Ramos (cell line): ENCODE measurements around the gene ZNF821.
"Not testable (repeated sequence)": the region's sequence is repeated elsewhere in the genome, so short reads cannot be mapped to it uniquely, and the experiment has no call there.

Source experiments
- in situ Hi-C: fragments of 300-500 bp; cut with MboI; formaldehyde crosslinking; loops from one replicate; pipeline ENCODE4 v1.14.3; 2022; ENCODE audit warnings: low sequenced_read_pairs; ENCODE audit not compliant: unreplicated experiment

The ZNF821 gene

DNA sequence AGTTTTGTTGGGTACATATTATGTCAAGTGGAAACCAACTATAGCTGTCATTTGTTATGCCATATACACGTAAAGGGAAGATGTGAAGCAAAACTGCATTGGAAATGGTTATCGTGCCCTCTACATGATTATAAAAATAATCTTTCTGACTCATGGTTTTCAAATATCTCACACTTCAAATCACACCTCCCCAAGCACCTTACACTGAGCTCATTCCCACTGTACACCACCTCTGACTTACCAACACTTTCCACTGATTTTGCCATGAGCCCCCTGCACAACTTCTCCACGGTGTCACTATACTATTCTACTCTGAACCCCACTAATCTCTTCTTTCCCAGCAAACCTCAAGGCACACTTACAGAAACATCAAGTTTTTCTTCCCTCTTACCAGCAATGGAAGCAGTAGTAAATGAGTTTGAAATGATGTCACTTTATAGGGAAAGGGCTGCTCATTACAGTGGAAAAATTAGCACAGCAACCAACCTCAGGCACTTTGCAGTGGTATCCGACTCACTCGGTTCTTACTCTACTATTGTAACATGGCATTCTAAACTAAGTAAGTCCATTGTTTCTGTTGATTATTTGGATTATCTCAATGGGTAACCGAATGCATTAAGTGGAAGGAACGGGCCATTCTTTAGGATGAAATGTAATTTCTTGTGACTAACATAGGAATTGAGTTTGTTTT, 18.7 kb downstream of the ZNF821 start:
- in situ Hi-C loops, result no loop called here

DNA sequence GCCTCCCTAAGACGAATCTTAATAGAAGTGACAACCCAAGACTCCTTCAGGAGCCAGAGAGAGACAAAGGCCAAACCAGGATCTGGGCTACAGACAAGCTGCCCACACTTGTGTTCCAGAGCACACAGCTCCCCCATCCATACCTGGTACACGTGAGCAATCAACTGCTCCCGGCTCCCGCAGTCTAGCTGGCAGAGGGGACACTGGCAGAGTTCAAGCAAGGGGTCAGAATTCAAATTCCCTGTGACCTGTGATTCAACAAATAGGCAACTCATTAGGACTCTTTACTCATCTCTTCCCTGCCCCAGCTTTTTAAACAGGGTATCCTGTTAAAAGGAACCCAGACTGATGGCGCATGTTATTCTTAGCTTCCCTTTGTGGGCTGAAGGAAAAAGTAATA, 20.0 kb downstream of the ZNF821 start:
- in situ Hi-C loops, result no loop called here

GRCh38 chr16:71859762-71860521, 24.0 kb downstream of the ZNF821 start:
- in situ Hi-C loops, result no loop called here

DNA sequence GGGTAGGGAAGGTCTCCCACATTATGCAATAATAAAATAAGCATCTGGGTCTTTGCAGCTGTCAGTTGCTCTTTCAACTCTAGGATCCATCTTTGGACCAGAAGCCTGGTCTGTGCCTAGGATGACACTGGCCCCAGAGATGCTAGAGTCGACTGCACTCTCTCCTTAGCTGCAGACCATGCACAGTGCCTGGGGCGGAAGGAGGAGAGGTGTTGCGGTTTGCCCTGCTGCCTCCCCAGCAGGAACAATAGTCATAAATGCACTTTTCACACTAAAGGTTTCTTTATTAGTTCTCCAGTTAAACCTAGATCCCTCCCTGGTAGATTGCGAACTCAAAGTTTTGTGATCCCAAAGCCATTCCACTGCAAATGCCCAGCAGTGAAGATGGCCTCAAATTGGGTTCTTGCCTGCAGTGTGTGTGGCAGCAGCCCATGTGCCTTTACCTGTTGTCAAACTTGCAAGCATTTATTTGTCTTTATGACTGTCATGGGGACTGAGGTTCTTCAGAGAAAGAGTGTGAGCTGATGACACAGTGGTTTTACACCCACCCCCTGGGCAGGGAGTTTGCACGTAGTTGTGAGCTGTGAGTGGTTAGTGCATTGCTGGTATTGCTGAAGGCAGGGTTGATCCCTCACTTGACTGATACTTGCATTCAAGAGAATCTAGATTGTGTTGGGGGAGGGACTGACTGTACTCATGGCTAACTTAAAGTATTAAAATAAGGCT, 27.9 kb downstream of the ZNF821 start:
- in situ Hi-C loops, result no loop called here

- in situ Hi-C loops, result no loop called here
Observed at GRCh38 chr16:71854369-71854948, 29.5 kb downstream of the ZNF821 start.

GRCh38 chr16:71853413-71853812, 30.6 kb downstream of the ZNF821 start:
- in situ Hi-C loops, result no loop called here

DNA sequence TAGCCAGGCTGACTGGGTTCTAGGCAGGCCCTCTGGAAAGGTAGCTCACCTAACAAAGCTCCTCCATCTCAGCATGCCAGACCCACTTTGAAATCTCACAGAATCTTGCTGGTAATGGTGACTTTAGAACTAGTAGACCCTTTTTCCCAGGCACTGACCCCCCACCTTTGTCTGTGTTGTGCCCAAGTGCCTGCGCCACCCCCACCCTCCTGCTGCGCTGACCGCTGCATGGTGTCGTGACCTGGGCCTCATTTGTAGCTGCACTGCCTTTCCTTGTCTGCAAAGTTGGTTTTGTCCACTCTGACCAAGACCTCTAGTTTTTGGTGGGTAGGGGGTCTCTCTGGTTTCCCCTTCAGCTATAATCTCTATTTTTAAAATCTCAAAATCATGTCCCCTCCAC, 31.4 kb downstream of the ZNF821 start:
- in situ Hi-C loops, result no loop called here

DNA sequence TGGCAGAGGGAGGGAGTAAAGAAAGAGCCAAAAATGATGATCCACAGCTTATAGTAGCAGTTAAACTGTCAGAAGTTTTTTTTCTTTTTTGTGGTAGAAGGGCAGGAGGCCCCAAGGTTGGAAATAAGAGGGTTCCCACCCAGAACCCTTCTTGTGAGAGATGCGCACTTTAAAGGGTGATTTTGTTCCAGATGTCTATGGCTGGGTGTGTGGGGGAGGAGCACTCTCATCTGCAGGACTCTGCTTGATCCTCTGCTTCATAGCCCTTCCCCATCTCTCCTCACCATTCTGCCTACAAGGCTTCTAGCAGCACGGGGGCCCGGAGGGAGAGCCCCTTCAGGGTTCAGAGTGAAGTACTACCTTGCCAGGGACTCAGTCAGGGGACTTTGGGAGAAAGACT, 31.8 kb downstream of the ZNF821 start:
- in situ Hi-C loops, result no loop called here

- in situ Hi-C loops, result no loop called here
Observed at GRCh38 chr16:71851746-71852145, 32.2 kb downstream of the ZNF821 start.

GRCh38 chr16:71848622-71849021, 35.4 kb downstream of the ZNF821 start:
- in situ Hi-C loops, result no loop called here

DNA sequence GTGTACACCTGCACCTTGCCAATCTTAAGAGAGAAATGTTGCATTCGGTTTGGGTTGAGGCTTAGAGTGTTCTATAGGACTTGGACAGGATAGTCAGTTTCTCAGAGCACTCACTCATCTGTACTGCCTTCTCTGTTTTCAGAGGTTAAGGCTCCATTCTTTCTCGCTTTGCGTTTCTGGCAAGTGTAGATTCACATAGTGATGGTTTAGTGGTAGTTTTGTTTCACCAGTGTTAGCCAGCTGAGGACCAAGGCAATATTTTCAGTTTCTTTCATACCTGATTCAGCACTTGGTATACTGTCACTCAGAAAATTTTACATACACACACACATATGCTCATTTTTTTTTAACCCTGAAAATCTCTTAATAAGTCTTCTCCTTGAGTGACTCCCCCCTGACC, 36.9 kb downstream of the ZNF821 start:
- in situ Hi-C loops, result no loop called here

GRCh38 chr16:71846431-71846830, 37.6 kb downstream of the ZNF821 start:
- in situ Hi-C loops, result no loop called here

DNA sequence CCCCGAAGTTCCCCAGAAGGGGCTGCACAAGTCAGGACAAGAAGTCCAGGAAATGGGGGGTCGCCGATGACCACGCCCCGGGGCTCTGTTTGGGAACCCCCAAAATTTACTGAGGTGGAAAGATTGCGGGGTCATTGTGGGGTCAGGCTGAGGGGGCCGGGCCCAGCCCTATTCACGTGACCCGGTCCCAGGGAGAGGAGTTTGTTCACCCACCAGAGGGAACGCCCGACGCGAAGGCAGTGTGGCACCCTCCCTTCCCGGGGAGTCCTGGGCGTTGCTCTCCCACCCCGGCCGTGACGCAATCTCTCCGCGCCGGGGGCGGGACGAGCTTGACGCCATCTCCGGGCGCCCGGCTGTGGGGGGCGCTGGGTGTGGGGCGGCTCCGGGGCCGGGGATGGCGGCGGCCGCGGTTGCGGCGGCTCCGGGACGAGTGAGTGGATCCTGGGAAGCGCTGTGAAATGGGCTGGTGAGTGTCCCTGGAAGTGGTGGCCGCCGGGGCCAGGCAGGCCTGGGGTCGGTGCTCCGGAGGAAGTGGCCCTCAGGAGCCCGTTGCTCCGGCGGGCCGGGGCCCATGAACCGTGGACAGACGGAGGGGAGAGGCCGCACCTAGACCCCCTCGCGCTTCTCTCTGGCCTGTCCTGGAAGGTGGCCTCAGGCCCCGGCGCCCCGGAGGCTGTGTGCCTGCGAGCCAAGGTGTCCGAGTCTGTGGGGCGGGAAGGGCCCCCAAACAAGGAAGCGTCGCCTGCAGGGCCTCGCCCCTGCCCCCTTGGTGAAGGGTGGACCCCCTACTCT, 38.1 kb downstream of the ZNF821 start, which contains the start of gene ATXN1L:
TSS of gene ATXN1L (plus strand) at position 338 of the 792 bp plus-strand sequence. CDS start 3,765 bp downstream, outside the sequence.
- in situ Hi-C loops, result no loop called here

- in situ Hi-C loops, result no loop called here
Observed at GRCh38 chr16:71843572-71843971, 40.4 kb downstream of the ZNF821 start.

GRCh38 chr16:71840052-71840451, 43.9 kb downstream of the ZNF821 start:
- in situ Hi-C loops, result no loop called here

- in situ Hi-C loops, result no loop called here
Observed at GRCh38 chr16:71837150-71837549, 46.8 kb downstream of the ZNF821 start.

DNA sequence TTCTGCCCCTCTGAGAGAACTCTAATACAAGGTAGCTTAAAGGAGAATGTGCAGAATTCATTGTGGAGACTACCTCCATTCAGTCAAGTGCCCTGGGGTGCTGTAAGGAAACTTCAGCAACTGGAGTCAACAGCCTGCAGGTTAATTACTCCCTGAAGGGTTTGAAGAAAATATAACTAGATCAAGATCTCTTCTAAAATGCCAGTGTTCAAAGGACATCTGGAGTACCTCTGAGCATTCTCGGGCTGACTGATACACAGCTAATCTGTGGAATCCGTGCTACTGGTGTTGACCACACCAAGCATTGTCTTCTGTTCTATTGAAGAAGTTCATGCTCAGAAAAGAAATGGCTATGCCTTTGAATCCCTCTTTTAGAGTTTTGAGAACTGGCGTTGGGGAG, 49.7 kb downstream of the ZNF821 start:
- in situ Hi-C loops, result no loop called here

GRCh38 chr16:71832112-71832511, 51.9 kb downstream of the ZNF821 start:
- in situ Hi-C loops, result not testable (repeated sequence)

GRCh38 chr16:71831698-71832097, 52.3 kb downstream of the ZNF821 start:
- in situ Hi-C loops, result not testable (repeated sequence)

GRCh38 chr16:71830359-71830758, 53.6 kb downstream of the ZNF821 start:
- in situ Hi-C loops, result no loop called here
